Gastroesophageal sphincter (tissue), 4 donors: Measurements from ENCODE around the gene APBA1. TPM values are rescaled to one million over a fixed set of nuclear protein-coding genes. Genes with fewer than 3 reads are reported as not detected.

ENCODE experiments used
- ATAC-seq: fragments of 150-250 bp; one replicate; pipeline ENCODE4 v1.9.1; 2016; ENCODE audit warnings: mild to moderate bottlenecking, moderate library complexity
- H3K27ac ChIP-seq, 4 donors: fragments of 200-600 bp; sonication (generic) in 3 of 4; 1 replicate in 3 of 4; 2 replicates in 1 of 4; pipeline ENCODE4 v1.5.1; 2016 to 2019
- H3K27me3 ChIP-seq: fragments of 200-600 bp; sonication (generic); one replicate; pipeline ENCODE4 v1.5.1; 2019
- H3K36me3 ChIP-seq, 2 donors: fragments of 200-600 bp; sonication (generic); one replicate each; pipeline ENCODE4 v1.5.1; 2019; ENCODE audit warnings: control low read depth in 1 of 2
- H3K4me1 ChIP-seq, 3 donors: fragments of 200-600 bp; sonication (generic); 1 replicate in 2 of 3; 2 replicates in 1 of 3; pipeline ENCODE4 v1.5.1; 2016 to 2019; ENCODE audit warnings: control low read depth in 2 of 3
- H3K4me3 ChIP-seq, 2 donors: fragments of 200-600 bp; sonication (generic); one replicate each; pipeline ENCODE4 v1.5.1; 2019; ENCODE audit warnings: mild to moderate bottlenecking in 1 of 2, moderate library complexity in 1 of 2
- H3K9me3 ChIP-seq, 3 donors: fragments of 200-600 bp; sonication (generic); one replicate each; pipeline ENCODE4 v1.5.1; 2017 to 2019; ENCODE audit warnings: control low read depth in 2 of 3
- CTCF ChIP-seq, 4 experiments: fragments of 200-600 bp in 2 of 4; fragments of 450-650 bp in 2 of 4; sonication (generic) in 1 of 4; IDR thresholded peaks; one replicate each; pipeline ENCODE4 v1.5.1; 2017 to 2019; ENCODE audit warnings: antibody characterized with exemption in 4 of 4, mild to moderate bottlenecking in 2 of 4, moderate library complexity in 2 of 4
- EP300 ChIP-seq: sonication (generic); formaldehyde crosslinking; IDR thresholded peaks from one replicate; pipeline ENCODE4 v1.6.1; 2017; ENCODE audit warnings: antibody characterized with exemption, mild to moderate bottlenecking
- POLR2A ChIP-seq, 2 donors: fragments of 450-650 bp; IDR thresholded peaks; one replicate each; pipeline ENCODE4 v1.6.1; 2017; ENCODE audit warnings: antibody characterized with exemption in 2 of 2, mild to moderate bottlenecking in 2 of 2, moderate library complexity in 1 of 2
- POLR2AphosphoS5 ChIP-seq: sonication (generic); formaldehyde crosslinking; IDR thresholded peaks from one replicate; pipeline ENCODE4 v1.6.1; 2017; ENCODE audit warnings: antibody characterized with exemption
- WGBS, 2 donors: methylation state at CpG; one replicate each; pipeline ENCODE4 v1.1.5; 2018; ENCODE audit warnings: low coverage in 1 of 2; 5-methylcytosine and 5-hydroxymethylcytosine counted together
- total RNA-seq, 4 donors: library from RNA; depleted of rRNA; stranded (reverse); fragments of >200 nt; gene quantifications; one replicate each; pipeline ENCODE4 v1.1.0, GENCODE V29; 2016

Gene APBA1
- total RNA-seq, 4 donors from 2014 or later: 4.7 to 10.5 (median 5.8) TPM

DNA sequence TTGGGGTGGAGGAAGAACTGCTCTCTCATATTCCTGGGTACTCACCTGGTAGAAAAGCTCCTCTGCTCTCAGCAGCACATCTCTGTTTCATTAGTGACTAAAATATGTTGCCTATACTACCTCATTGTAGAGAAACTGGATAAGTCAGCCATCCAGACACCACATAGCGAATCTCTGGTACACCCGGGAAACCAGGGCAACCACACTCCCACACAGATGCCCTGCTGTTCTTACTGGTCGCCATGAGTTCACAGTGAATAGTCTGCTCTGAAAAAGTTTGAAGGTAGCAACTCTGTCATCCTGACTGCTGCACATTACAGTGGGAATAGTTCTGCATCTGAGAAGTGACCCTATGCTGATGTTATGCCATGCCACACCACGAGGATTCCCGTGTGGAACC, 212.2 kb downstream of the APBA1 start:
- ATAC-seq: no peak
- peaks cover 0 to 4% (median 0%) of the 10 kb centered on the region in 3 donors for H3K4me1 ChIP-seq
- TF ChIP-seq POLR2A (IDR thresholded peaks at IDR 0.05) (no peak), CTCF (IDR thresholded peaks at IDR 0.05) (no peak), EP300 (no peak), POLR2AphosphoS5 (no peak)
- H3K36me3 ChIP-seq: peaks cover 0 to 21% of the 10 kb centered on the region in 2 donors
- no peaks in the 10 kb centered on the region for H3K9me3 ChIP-seq
- 86 to 93% methylated on average over 2 to 5 of the region's 5 CpGs for WGBS, 2 donors
- H3K27me3 ChIP-seq: no peaks in the 10 kb centered on the region
- H3K4me3 ChIP-seq: no peak overlapping the region
- no peak overlapping the region for H3K27ac ChIP-seq

DNA sequence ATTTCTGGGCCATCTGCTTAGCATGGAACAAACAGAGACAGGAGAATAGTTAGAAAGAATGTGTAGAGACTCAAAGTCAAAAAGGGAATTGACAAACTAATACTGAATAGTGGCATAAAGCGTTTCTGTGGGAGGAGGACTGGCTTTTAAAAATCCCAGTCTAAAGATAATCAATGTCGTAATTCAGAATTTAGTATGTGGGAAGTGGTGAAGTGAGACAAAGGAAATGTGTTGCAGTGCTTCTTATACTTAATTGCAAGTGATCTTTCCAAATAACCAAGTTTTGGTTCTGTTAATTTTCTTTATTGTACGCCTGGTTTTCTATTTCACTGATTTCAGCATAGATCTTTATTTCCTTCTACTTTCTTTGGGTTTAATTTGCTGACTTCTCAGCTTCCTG, 214.0 kb downstream of the APBA1 start:
- 91 to 96% methylated on average over 3 of the region's 3 CpGs for WGBS, 2 donors
- no peaks in the 10 kb centered on the region for H3K4me1 ChIP-seq
- peaks cover 0 to 36% of the 10 kb centered on the region in 2 donors for H3K36me3 ChIP-seq
- no peak for TF ChIP-seq EP300
- no peak for TF ChIP-seq CTCF (IDR thresholded peaks at IDR 0.05)
- no peak for TF ChIP-seq POLR2A (IDR thresholded peaks at IDR 0.05)
- TF ChIP-seq POLR2AphosphoS5: no peak
- H3K9me3 ChIP-seq: no peaks in the 10 kb centered on the region
- H3K27ac ChIP-seq: no peak overlapping the region
- H3K27me3 ChIP-seq: no peaks in the 10 kb centered on the region
- no peak for ATAC-seq
- no peak overlapping the region for H3K4me3 ChIP-seq

DNA sequence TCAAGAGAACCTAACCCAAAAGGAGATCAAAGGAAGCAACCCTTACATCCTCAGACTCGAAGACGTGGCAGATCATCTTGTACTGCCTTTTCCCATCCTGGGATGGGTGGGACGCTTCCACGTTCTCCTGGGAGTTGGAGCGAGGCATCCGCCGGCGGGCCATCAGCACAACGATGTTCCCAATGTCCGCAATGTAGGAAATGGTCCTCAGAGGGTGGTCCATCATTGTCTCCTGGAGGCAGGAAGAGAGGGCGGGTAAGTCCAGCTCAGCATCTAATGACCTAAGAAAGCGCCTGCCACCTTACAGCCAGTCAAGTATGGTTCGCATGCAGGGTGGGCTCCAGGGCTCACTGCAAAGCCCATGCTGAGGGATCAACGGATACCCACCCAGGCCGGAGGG, 216.0 kb downstream of the APBA1 start:
- H3K4me1 ChIP-seq: no peaks in the 10 kb centered on the region
- no peak for TF ChIP-seq POLR2AphosphoS5
- TF ChIP-seq EP300: no peak
- TF ChIP-seq POLR2A (IDR thresholded peaks at IDR 0.05): no peak
- no peak for TF ChIP-seq CTCF (IDR thresholded peaks at IDR 0.05)
- peaks cover 0 to 52% of the 10 kb centered on the region in 2 donors for H3K36me3 ChIP-seq
- no peak for ATAC-seq
- H3K4me3 ChIP-seq: no peak overlapping the region
- no peaks in the 10 kb centered on the region for H3K27me3 ChIP-seq
- H3K9me3 ChIP-seq: no peaks in the 10 kb centered on the region
- WGBS, 2 donors: 85 to 95% methylated on average over 4 to 6 of the region's 15 CpGs
- H3K27ac ChIP-seq: no peak overlapping the region

GRCh38 chr9:69455311-69455710, 216.9 kb downstream of the APBA1 start:
- TF ChIP-seq EP300: no peak
- TF ChIP-seq CTCF (IDR thresholded peaks at IDR 0.05): no peak
- Histone ChIP-seq H3K4me1 (no peaks in the 10 kb centered on the region), H3K36me3 (peaks cover 0 to 54% of the 10 kb centered on the region in 2 donors), H3K4me3 (no peak overlapping the region), H3K27me3 (no peaks in the 10 kb centered on the region), H3K27ac (no peak overlapping the region), H3K9me3 (no peaks in the 10 kb centered on the region)
- WGBS, 2 donors: 100% methylated on average over 2 of the region's 2 CpGs
- ATAC-seq: no peak

GRCh38 chr9:69454321-69454720, 217.8 kb downstream of the APBA1 start:
- TF ChIP-seq POLR2AphosphoS5 (no peak), CTCF (IDR thresholded peaks at IDR 0.05) (no peak), EP300 (no peak), POLR2A (IDR thresholded peaks at IDR 0.05) (no peak)
- WGBS, 2 donors: 63 to 86% methylated on average over 1 of the region's 2 CpGs
- no peaks in the 10 kb centered on the region for H3K9me3 ChIP-seq
- H3K36me3 ChIP-seq: peaks cover 0 to 56% of the 10 kb centered on the region in 2 donors
- H3K4me3 ChIP-seq: no peak overlapping the region
- H3K27me3 ChIP-seq: no peaks in the 10 kb centered on the region
- no peaks in the 10 kb centered on the region for H3K4me1 ChIP-seq
- ATAC-seq: no peak
- H3K27ac ChIP-seq: no peak overlapping the region
